ENCODE data around the gene BARHL2.

The BARHL2 gene

DNA sequence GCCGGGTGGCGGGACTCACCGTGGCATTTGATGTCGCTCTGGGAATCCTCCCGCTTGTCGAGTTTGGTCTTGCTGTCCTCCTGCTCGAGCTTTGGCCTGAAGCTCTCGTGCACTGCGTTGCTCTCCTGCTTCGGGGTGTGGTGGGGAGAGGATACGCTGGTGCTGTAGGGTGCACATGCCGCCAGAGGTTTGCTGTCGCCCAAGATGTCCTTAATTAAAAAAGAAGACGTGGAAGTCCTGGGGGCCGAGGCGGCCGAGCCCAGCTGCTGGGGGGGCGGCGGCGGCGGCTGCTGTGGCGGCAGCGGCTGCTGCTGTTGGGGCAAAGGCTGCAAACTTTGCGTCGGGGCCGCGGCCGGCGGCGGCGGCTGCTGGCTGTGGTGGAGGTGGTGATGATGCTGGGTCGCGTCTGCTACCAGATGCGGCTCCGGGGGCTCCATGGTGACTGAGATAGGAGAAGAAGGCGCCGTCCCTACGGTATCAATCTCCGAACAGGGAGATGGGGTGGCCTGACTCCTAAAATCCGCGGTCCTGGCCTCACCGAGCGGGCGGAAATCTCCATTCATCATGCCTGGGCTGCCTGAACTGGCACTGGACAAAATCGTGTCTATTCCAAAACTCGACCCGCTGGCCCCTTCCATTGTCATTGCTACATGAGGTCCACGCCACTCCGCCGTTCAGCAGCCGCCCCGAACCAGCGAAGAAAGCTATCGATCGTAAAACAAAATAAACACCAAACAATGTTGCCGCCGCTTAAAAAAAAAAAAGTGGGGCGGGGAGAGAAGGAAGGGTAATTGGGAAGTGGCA lies at the start of gene BARHL2:
Gene BARHL2, minus strand, starts transcription at position 751 of the 804 bp plus-strand sequence. Its CDS starts 107 bp downstream, at position 644.
- DNase-seq (ENCODE audit: low read depth), result no peak
- H3K4me3 ChIP-seq (ENCODE audit: low read length), result peak within 1 kb of the TSS; percentile 8
- TF ChIP-seq, protein P1, sequence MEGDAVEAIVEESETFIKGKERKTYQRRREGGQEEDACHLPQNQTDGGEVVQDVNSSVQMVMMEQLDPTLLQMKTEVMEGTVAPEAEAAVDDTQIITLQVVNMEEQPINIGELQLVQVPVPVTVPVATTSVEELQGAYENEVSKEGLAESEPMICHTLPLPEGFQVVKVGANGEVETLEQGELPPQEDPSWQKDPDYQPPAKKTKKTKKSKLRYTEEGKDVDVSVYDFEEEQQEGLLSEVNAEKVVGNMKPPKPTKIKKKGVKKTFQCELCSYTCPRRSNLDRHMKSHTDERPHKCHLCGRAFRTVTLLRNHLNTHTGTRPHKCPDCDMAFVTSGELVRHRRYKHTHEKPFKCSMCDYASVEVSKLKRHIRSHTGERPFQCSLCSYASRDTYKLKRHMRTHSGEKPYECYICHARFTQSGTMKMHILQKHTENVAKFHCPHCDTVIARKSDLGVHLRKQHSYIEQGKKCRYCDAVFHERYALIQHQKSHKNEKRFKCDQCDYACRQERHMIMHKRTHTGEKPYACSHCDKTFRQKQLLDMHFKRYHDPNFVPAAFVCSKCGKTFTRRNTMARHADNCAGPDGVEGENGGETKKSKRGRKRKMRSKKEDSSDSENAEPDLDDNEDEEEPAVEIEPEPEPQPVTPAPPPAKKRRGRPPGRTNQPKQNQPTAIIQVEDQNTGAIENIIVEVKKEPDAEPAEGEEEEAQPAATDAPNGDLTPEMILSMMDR (IDR thresholded peaks at IDR 0.05; ENCODE audit: insufficient read depth, low read depth, low read length, missing control alignments), result no peak

DNA sequence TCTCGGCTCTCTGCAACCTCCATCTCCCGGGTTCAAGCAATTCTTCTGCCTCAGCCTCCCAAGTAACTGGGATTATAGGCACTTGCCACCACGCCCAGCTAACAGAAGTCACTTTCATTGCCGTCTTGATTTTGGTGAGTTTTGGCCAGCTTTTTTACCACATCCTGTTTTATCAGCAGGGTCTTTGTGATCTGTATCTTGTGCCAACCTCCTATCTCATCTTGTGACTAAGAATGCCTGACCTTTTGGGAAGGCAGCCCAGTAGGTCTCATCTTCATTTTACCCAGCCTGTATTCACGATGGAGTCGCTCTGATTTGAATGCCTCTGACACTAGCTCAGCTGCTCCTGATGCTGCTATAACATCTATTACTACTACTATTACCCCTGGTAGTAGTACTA lies 46.8 kb upstream of the BARHL2 start:
- TF ChIP-seq, protein P1 (IDR thresholded peaks at IDR 0.05; ENCODE audit: insufficient read depth, low read depth, low read length, missing control alignments), result no peak
- DNase-seq (ENCODE audit: low read depth), result no peak
- H3K4me3 ChIP-seq (ENCODE audit: low read length), result no peak overlapping the region

DNA sequence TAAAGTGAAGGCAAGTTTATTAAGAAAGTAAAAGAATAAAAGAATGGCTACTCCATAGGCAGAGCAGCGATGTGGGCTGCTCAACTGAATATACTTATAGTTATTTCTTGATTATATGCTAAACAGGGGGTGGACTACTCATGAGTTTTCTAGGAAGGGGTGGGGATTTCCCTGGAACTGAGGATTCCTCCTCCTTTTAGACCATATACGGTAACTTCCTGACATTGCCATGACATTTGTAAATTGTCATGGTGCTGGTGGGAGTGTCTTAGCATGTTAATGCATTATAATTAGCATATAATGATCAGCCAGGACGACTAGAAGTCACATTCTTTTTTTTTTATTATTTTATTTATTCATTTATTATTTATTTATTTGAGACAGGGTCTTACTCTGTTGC lies 46.4 kb upstream of the BARHL2 start:
- no peak for DNase-seq (ENCODE audit: low read depth)
- H3K4me3 ChIP-seq (ENCODE audit: low read length), result no peak overlapping the region
- TF ChIP-seq, protein P1 (IDR thresholded peaks at IDR 0.05; ENCODE audit: insufficient read depth, low read depth, low read length, missing control alignments), result no peak

DNA sequence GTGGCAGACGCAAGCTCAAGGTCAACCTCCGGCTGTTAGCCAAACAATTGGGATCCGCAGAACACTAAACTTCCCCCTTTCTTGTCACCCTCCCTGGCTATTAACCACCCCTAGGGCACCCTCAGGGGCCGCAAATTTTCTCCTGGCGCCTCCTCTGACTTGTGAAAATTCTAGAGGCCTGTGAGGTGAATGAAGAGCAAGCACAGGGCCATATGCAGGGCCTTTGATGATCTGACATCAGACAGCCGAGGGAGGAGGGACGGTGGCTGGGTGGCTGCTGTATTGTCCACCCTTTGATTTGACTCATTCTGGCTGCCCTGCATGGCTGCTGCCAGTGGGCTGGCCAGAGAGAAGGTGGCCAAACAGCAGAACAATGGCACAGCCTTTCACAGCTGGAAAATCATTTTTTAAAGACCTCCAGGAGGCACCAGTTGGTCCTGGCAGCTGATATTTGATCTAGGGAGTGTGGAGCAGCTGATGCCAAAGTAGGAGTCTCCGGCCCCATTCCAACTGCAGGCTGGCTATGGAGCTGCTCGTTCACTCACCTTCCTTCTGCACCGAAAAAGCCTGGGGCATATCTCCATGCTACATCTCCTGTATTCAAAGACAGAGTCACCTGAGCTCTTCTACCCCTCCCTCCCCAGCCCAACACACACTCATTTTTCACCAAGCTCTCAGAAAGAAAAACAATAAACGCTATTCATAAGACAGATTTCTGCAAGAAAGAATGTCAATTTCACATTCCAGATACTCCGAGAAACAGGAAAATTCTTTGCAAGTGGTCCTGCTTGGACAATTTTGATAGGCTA lies 44.9 kb upstream of the BARHL2 start:
- TF ChIP-seq, protein P1 (IDR thresholded peaks at IDR 0.05; ENCODE audit: insufficient read depth, low read depth, low read length, missing control alignments), result no peak
- H3K4me3 ChIP-seq (ENCODE audit: low read length), result no peak overlapping the region
- DNase-seq (ENCODE audit: low read depth), result no peak

DNA sequence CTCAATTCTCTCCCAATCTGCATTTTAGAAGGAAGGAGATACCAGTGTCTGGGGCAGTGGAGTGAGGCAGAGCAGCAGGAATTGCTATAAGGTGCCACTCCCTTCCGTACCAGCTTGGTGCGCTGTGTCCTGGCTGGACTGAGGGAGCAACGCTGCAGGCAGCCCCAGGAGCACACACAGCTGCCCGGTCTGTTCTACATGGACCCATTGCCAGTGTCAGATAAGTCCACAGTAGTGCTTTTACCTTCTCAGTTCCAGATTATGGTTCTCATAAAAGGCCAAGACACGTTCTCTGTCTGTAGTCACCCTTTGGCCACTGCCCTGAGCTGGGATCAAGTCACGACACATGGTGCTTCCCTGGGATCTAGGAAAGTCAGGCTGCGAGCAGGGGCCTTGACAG lies 44.1 kb upstream of the BARHL2 start:
- no peak for DNase-seq (ENCODE audit: low read depth)
- TF ChIP-seq, protein P1 (IDR thresholded peaks at IDR 0.05; ENCODE audit: insufficient read depth, low read depth, low read length, missing control alignments), result no peak
- H3K4me3 ChIP-seq (ENCODE audit: low read length), result no peak overlapping the region

DNA sequence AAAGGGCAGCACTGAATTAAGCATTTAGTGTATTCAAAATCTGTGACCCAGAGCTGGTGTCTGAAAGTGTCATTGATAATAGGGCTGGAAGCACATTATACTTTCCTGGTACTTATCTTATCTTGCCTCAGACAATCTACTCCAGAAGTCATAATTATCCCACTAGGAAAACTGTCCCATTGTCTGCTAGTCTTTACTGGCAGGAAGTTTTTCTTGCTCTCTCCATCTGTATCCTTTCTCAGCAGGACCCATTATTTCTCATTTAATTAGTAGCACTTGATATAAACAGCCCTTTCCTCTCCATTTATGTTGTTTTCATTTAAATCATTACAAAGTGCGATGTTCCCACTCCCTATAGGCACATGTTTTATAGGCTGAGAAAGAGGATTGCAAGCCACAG lies 36.5 kb upstream of the BARHL2 start:
- no peak overlapping the region for H3K4me3 ChIP-seq (ENCODE audit: low read length)
- TF ChIP-seq, protein P1 (IDR thresholded peaks at IDR 0.05; ENCODE audit: insufficient read depth, low read depth, low read length, missing control alignments), result no peak
- DNase-seq (ENCODE audit: low read depth), result no peak
